SKM-1 (cell line): ENCODE results near the gene INTS13.
"Not testable (repeated sequence)": the region's sequence is repeated elsewhere in the genome, so short reads cannot be mapped to it uniquely, and the experiment has no call there.

Source experiments
- DNase-seq: peaks from one replicate; lab custom pipeline; 2025; ENCODE audit not compliant: unreplicated experiment; lab: John Stamatoyannopoulos, UW

Gene INTS13

GRCh38 chr12:26937863-26938700, at the start of gene INTS13, which contains the start of gene FGFR1OP2:
Gene INTS13, minus strand, starts transcription at chr12:26937981. Its CDS starts 1,178 bp downstream, at chr12:26936803.
Gene FGFR1OP2, plus strand, starts transcription at chr12:26938470. Its CDS starts 15,689 bp downstream, at chr12:26954159.
- peak; percentile 67 for DNase-seq

GRCh38 chr12:26982866-26983265, 45.1 kb upstream of the INTS13 start:
- DNase-seq, result no peak

- DNase-seq, result no peak
These were observed 42.0 kb upstream of the INTS13 start for GRCh38 chr12:26979733-26980132.

GRCh38 chr12:26978801-26979200, 41.0 kb upstream of the INTS13 start:
- DNase-seq, result no peak

GRCh38 chr12:26976687-26977086, 38.9 kb upstream of the INTS13 start:
- DNase-seq, result no peak

GRCh38 chr12:26971963-26972362, 34.2 kb upstream of the INTS13 start:
- DNase-seq, result no peak

- DNase-seq, result no peak
These were observed 32.4 kb upstream of the INTS13 start for GRCh38 chr12:26970136-26970535.

GRCh38 chr12:26966842-26967241, 29.1 kb upstream of the INTS13 start:
- no peak for DNase-seq

GRCh38 chr12:26963413-26963812, 25.6 kb upstream of the INTS13 start:
- DNase-seq, result no peak

GRCh38 chr12:26961803-26962202, 24.0 kb upstream of the INTS13 start:
- no peak for DNase-seq

GRCh38 chr12:26961391-26961790, 23.6 kb upstream of the INTS13 start:
- DNase-seq, result not testable (repeated sequence)

- no peak for DNase-seq
These were observed 16.2 kb upstream of the INTS13 start for GRCh38 chr12:26954027-26954426.

GRCh38 chr12:26953447-26953846, 15.7 kb upstream of the INTS13 start:
- DNase-seq, result no peak

GRCh38 chr12:26948309-26948708, 10.5 kb upstream of the INTS13 start:
- DNase-seq, result no peak

GRCh38 chr12:26941215-26941594, 3.4 kb upstream of the INTS13 start:
- no peak for DNase-seq

GRCh38 chr12:26940516-26941214, 2.9 kb upstream of the INTS13 start:
- no peak for DNase-seq

- no peak for DNase-seq
These were observed 2.2 kb upstream of the INTS13 start for GRCh38 chr12:26939953-26940352.

GRCh38 chr12:26939192-26939832, 1.5 kb upstream of the INTS13 start:
- DNase-seq, result no peak

- DNase-seq, result no peak
These were observed 901 bp upstream of the INTS13 start for GRCh38 chr12:26938701-26939062.

- no peak for DNase-seq
These were observed 328 bp downstream of the INTS13 start for GRCh38 chr12:26937443-26937862.

- no peak for DNase-seq
These were observed 980 bp downstream of the INTS13 start for GRCh38 chr12:26936559-26937442.
